ENCODE data around the gene ODR4. TPM values are rescaled to one million over a fixed set of nuclear protein-coding genes. Genes with fewer than 3 reads are reported as not detected.
A peak's percentile ranks its signal among the peaks of the same experiment; 100 is the strongest.
"Not testable (repeated sequence)": the region's sequence is repeated elsewhere in the genome, so short reads cannot be mapped to it uniquely, and the experiment has no call there.

ODR4 gene
- total and polyA plus RNA-seq, 2 experiments from 2014 or later = 9.3 to 25.2 TPM

- H3K4me3 ChIP-seq = no peak overlapping the region
- no peaks in the 10 kb centered on the region for H3K27me3 ChIP-seq
- no peaks in the 10 kb centered on the region for H3K4me1 ChIP-seq (ENCODE audit: low read depth)
- DNase-seq (ENCODE audit: low read depth in 1 of 2, low spot score in 1 of 2) = no peak
- TF ChIP-seq CTCF (IDR thresholded peaks at IDR 0.05; ENCODE audit: low read depth, low read length) = no peak
- H3K9me3 ChIP-seq (ENCODE audit: low read depth) = no peaks in the 10 kb centered on the region
- peaks cover 92% of the 10 kb centered on the region for H3K36me3 ChIP-seq
- no peak overlapping the region for H3K27ac ChIP-seq
These were observed 34.9 kb upstream of the ODR4 start for GRCh38 chr1:186340772-186341171.

GRCh38 chr1:186347837-186348691 is 27.6 kb upstream of the ODR4 start:
- not testable (repeated sequence) for H3K27me3 ChIP-seq; H3K9me3 ChIP-seq (ENCODE audit: low read depth); H3K4me1 ChIP-seq (ENCODE audit: low read depth); H3K4me3 ChIP-seq; H3K27ac ChIP-seq
- peaks cover 93% of the 10 kb centered on the region for H3K36me3 ChIP-seq
- peak in 1 of 2 donors; percentile 32 for DNase-seq (ENCODE audit: low read depth in 1 of 2, low spot score in 1 of 2)

GRCh38 chr1:186374303-186375151 is 1.1 kb upstream of the ODR4 start:
- H3K27me3 ChIP-seq = no peaks in the 10 kb centered on the region
- peaks cover 16% of the 10 kb centered on the region for H3K4me1 ChIP-seq (ENCODE audit: low read depth)
- peak overlapping the region; percentile 99 for H3K27ac ChIP-seq
- TF ChIP-seq CTCF (IDR thresholded peaks at IDR 0.05; ENCODE audit: low read depth, low read length) = no peak
- peak overlapping the region; percentile 84 for H3K4me3 ChIP-seq
- H3K9me3 ChIP-seq (ENCODE audit: low read depth) = no peaks in the 10 kb centered on the region
- peak; percentile 43 to 49 for DNase-seq (ENCODE audit: low read depth in 1 of 2, low spot score in 1 of 2)
- H3K36me3 ChIP-seq = peaks cover 28% of the 10 kb centered on the region

GRCh38 chr1:186375929-186376319 is 286 bp downstream of the ODR4 start:
- Histone ChIP-seq H3K4me3 (peak overlapping the region; percentile 84), H3K9me3 (ENCODE audit: low read depth) (no peaks in the 10 kb centered on the region), H3K36me3 (peaks cover 25% of the 10 kb centered on the region), H3K4me1 (ENCODE audit: low read depth) (peaks cover 16% of the 10 kb centered on the region), H3K27ac (peak overlapping the region; percentile 99), H3K27me3 (no peaks in the 10 kb centered on the region)
- DNase-seq (ENCODE audit: low read depth in 1 of 2, low spot score in 1 of 2) = no peak
- TF ChIP-seq CTCF (IDR thresholded peaks at IDR 0.05; ENCODE audit: low read depth, low read length) = no peak

GRCh38 chr1:186386725-186387383 is 11.2 kb downstream of the ODR4 start:
- DNase-seq (ENCODE audit: low read depth in 1 of 2, low spot score in 1 of 2) = no peak
- Histone ChIP-seq H3K4me1 (ENCODE audit: low read depth) (no peaks in the 10 kb centered on the region), H3K27ac (no peak overlapping the region), H3K27me3 (no peaks in the 10 kb centered on the region), H3K9me3 (ENCODE audit: low read depth) (no peaks in the 10 kb centered on the region), H3K36me3 (peaks cover 53% of the 10 kb centered on the region), H3K4me3 (no peak overlapping the region)
- no peak for TF ChIP-seq CTCF (IDR thresholded peaks at IDR 0.05; ENCODE audit: low read depth, low read length)
